ENCODE measurements around the gene NEU1. TPM values are rescaled to one million over a fixed set of nuclear protein-coding genes. Genes with fewer than 3 reads are reported as not detected.
A peak's percentile ranks its signal among the peaks of the same experiment; 100 is the strongest.
"Not testable (repeated sequence)": the region's sequence is repeated elsewhere in the genome, so short reads cannot be mapped to it uniquely, and the experiment has no call there.

Gene NEU1
- total RNA-seq, 1 donor from 2014 or later, result 24.1 TPM

DNA sequence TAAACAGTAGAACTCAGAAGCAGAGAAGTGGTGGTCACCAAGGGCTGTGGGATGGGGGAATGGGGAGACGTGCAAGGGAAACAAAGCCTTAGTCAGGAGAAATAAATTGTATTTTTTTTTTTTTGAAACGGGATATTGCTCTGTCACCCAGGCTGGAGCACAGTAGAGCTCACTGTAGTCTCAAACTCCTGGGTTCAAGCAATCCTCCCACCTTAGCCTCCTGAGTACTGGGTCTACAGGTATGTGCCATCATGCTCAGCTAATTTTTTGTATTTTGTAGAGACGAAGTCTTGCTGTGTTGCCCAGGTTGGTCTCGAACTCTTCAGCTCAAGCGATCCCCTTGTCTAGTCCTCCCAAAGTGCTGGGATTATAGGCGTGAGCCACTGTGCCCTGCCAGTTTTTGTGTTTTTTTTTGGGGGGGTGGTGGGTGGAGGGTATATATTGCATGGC is 31.7 kb downstream of the NEU1 start:
- intact Hi-C loops (cut with DNase I), result loop anchor here (2.0 to 10.0 kb wide), 3 partner anchors 59 to 150 kb away; partner anchors contain the start of genes CLIC1 and LY6G5C
- ATAC-seq (ENCODE audit: poor library complexity) (no peak), DNase-seq (no peak)

DNA sequence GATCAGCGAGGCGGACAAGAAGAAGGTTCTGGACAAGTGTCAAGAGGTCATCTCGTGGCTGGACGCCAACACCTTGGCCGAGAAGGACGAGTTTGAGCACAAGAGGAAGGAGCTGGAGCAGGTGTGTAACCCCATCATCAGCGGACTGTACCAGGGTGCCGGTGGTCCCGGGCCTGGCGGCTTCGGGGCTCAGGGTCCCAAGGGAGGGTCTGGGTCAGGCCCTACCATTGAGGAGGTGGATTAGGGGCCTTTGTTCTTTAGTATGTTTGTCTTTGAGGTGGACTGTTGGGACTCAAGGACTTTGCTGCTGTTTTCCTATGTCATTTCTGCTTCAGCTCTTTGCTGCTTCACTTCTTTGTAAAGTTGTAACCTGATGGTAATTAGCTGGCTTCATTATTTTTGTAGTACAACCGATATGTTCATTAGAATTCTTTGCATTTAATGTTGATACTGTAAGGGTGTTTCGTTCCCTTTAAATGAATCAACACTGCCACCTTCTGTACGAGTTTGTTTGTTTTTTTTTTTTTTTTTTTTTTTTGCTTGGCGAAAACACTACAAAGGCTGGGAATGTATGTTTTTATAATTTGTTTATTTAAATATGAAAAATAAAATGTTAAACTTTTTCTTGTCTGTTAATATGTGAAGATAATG is 32.9 kb downstream of the NEU1 start:
- intact Hi-C loops (cut with DNase I), result loop anchor here (2.0 to 10.0 kb wide), 3 partner anchors 57 to 149 kb away; partner anchors contain the start of genes CLIC1 and LY6G5C

GRCh38 chr6:31827286-31828079 is 35.1 kb downstream of the NEU1 start, which contains the start of gene HSPA1B:
HSPA1B (plus strand) TSS chr6:31827738; CDS start chr6:31827951, 213 bp downstream.
- ATAC-seq (ENCODE audit: poor library complexity) (peak; percentile 90), DNase-seq (peak; percentile 100)
- intact Hi-C loops (cut with DNase I), result no loop called here

More for the DNA sequence above, 32.9 kb downstream of the NEU1 start:
- DNase-seq (no peak), ATAC-seq (ENCODE audit: poor library complexity) (no peak)

GRCh38 chr6:31826793-31827285 is 35.8 kb downstream of the NEU1 start:
- intact Hi-C loops (cut with DNase I), result no loop called here
- ATAC-seq (ENCODE audit: poor library complexity) (peak; percentile 52), DNase-seq (peak; percentile 93)

DNA sequence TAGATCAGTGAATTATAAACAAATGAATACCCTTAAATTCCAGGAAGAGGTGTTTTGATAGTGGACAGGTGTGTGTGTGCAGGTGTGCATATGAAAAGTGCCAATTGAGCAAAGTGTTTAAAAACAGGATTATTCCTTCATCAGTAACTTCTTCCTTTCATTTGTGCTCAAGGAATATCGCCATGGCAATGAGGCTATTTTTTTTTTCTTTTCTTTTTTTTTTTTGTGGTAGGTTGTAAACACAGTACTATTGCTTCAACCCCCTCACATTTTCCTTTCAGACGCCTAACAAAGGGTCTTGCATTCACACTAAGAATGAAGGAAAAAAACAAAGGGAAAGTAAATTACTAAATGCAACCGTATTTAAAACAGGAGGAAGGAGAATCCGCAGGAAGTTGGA is 37.1 kb downstream of the NEU1 start:
- no peak for DNase-seq
- ATAC-seq (ENCODE audit: poor library complexity), result no peak
- intact Hi-C loops (cut with DNase I), result no loop called here

DNA sequence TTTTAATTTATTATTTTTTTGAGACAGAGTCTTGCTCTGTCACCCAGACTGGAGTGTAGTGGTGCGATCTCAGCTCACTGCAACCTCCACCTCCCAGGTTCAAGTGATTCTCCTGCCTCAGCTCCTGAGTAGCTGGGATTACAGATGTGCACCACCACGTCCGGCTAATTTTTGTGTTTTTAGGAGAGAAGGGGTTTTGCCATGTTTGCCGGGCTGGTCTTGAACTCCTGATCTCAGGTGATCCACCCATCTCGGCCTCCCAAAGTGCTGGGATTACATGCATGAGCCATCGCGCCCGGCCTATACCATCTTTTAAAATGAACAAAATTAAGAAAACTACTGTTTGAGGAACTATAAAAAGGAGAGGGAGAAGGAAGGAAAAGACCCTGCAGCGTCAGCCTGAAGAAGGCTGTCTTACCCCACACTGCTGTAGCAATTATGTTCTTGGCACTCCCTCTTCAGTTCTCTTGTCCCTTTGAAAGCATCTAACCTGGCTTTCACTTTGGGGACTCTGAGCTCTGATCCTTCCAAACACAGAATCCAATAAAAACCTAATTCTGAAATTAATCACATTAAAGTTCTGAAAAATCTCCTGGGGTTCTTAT is 38.9 kb downstream of the NEU1 start:
- intact Hi-C loops (cut with DNase I); ATAC-seq (ENCODE audit: poor library complexity); DNase-seq: not testable (repeated sequence)

- ATAC-seq (ENCODE audit: poor library complexity) (peak; percentile 71), DNase-seq (peak; percentile 88)
- intact Hi-C loops (cut with DNase I), result no loop called here
Measured at GRCh38 chr6:31822036-31822821, 40.4 kb downstream of the NEU1 start.

DNA sequence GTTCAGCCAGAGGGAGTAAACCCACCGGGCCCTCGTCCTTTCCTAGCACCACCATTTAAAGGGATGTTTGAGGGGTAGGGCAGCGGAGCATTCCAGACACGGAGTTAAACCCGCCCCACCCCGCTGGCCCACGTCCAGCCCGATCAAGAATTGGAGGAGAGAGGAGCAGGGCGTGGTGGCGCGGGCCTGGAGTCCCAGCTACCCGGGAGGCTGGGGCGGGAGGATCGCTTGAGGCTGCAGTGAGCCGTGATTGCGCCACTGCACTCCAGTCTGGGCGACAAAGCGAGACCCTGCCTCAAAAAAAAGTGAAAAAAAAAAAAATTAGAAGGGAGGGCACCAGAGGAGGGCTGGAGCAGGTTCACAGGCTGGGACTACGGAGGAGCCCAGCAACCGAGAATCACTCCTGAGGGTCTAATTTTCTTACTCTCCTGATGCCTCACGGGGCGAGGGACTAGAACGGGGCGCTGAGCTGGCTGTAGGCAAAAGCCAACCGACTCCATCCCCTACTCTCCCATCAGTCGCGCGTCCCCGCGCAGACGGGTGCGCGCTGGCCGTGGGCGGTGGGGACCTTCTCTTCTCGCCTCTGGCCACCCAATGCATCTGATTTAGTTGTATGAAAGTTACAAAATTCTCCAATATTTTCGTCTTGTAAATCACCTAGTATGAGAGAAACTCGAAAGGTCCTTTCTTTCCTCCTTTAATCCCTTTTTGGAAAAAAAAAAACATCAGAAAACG is 41.2 kb downstream of the NEU1 start:
- peak; percentile 89 for DNase-seq
- intact Hi-C loops (cut with DNase I), result no loop called here
- peak; percentile 51 for ATAC-seq (ENCODE audit: poor library complexity)

- peak; percentile 1 for DNase-seq
- not testable (repeated sequence) for ATAC-seq (ENCODE audit: poor library complexity)
Measured at GRCh38 chr6:31820399-31820798, 42.2 kb downstream of the NEU1 start.

GRCh38 chr6:31819871-31820299 is 42.7 kb downstream of the NEU1 start:
- intact Hi-C loops (cut with DNase I), result no loop called here
- no peak for DNase-seq
- ATAC-seq (ENCODE audit: poor library complexity), result no peak

More at GRCh38 chr6:31820399-31820798, 42.2 kb downstream of the NEU1 start:
- intact Hi-C loops (cut with DNase I), result not testable (repeated sequence)

GRCh38 chr6:31817929-31818511 is 44.6 kb downstream of the NEU1 start:
- intact Hi-C loops (cut with DNase I); ATAC-seq (ENCODE audit: poor library complexity); DNase-seq: not testable (repeated sequence)

GRCh38 chr6:31817133-31817928 is 45.3 kb downstream of the NEU1 start:
- DNase-seq; ATAC-seq (ENCODE audit: poor library complexity); intact Hi-C loops (cut with DNase I): not testable (repeated sequence)

GRCh38 chr6:31815025-31815838 is 47.4 kb downstream of the NEU1 start, which contains the start of the genes HSPA1A and HSPA1L:
HSPA1A (plus strand) TSS chr6:31815543; CDS start chr6:31815757, 214 bp downstream.
HSPA1L (minus strand) TSS chr6:31815283; CDS start chr6:31811972, 3,311 bp downstream.
- intact Hi-C loops (cut with DNase I), result no loop called here
- peak; percentile 82 for ATAC-seq (ENCODE audit: poor library complexity)

GRCh38 chr6:31814677-31815024 is 48.0 kb downstream of the NEU1 start:
- intact Hi-C loops (cut with DNase I), result no loop called here
- peak; percentile 96 for DNase-seq
- peak; percentile 83 for ATAC-seq (ENCODE audit: poor library complexity)

More at GRCh38 chr6:31815025-31815838, 47.4 kb downstream of the NEU1 start, which contains the start of the genes HSPA1A and HSPA1L:
- peak; percentile 95 for DNase-seq

DNA sequence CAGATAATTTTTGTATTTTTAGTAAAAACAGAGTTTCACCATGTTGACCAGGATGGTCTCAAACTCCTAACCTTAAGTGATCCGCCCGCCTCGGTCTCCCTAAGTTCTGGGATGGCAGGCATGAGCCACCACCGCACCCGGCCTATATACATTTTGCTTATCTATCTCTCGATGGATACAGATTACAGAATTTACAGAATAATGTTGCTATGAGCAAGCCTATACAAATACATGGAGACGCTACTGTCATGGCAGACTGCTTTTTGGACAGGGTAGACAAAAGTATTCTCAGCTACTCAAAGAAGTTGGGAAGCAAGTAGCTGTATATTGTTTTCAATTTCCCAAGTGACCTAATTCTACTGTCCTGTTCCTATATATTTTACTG is 49.2 kb downstream of the NEU1 start:
- DNase-seq (no peak), ATAC-seq (ENCODE audit: poor library complexity) (no peak)
- intact Hi-C loops (cut with DNase I), result no loop called here
